ENCODE results near the gene ITGAE. TPM values are rescaled to one million over a fixed set of nuclear protein-coding genes. Genes with fewer than 3 reads are reported as not detected.
"Not testable (repeated sequence)": the region's sequence is repeated elsewhere in the genome, so short reads cannot be mapped to it uniquely, and the experiment has no call there.

The ITGAE gene
- total RNA-seq, 2 donors from 2014 or later = 9.1 to 12.9 TPM

GRCh38 chr17:3794557-3795389 lies 6.2 kb downstream of the ITGAE start:
- Histone ChIP-seq H3K27ac (no peak overlapping the region), H3K4me3 (no peak overlapping the region), H3K4me1 (no peaks in the 10 kb centered on the region), H3K36me3 (replicated peaks in 1 of 2; ENCODE audit: insufficient read depth in 1 of 2, low read depth in 2 of 2) (no peaks in the 10 kb centered on the region), H3K9me3 (no peaks in the 10 kb centered on the region), H3K27me3 (no peaks in the 10 kb centered on the region)
- TF ChIP-seq, protein P1, sequence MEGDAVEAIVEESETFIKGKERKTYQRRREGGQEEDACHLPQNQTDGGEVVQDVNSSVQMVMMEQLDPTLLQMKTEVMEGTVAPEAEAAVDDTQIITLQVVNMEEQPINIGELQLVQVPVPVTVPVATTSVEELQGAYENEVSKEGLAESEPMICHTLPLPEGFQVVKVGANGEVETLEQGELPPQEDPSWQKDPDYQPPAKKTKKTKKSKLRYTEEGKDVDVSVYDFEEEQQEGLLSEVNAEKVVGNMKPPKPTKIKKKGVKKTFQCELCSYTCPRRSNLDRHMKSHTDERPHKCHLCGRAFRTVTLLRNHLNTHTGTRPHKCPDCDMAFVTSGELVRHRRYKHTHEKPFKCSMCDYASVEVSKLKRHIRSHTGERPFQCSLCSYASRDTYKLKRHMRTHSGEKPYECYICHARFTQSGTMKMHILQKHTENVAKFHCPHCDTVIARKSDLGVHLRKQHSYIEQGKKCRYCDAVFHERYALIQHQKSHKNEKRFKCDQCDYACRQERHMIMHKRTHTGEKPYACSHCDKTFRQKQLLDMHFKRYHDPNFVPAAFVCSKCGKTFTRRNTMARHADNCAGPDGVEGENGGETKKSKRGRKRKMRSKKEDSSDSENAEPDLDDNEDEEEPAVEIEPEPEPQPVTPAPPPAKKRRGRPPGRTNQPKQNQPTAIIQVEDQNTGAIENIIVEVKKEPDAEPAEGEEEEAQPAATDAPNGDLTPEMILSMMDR (IDR thresholded peaks at IDR 0.05) = no peak
- no peak for TF ChIP-seq POLR2A (IDR thresholded peaks at IDR 0.05)
- ATAC-seq = no peak
- 50 to 56% methylated on average over 21 to 26 of the region's 26 CpGs for WGBS, 2 donors
- intact Hi-C loops (cut with DNase I) = no loop called here
- DNase-seq = no peak

DNA sequence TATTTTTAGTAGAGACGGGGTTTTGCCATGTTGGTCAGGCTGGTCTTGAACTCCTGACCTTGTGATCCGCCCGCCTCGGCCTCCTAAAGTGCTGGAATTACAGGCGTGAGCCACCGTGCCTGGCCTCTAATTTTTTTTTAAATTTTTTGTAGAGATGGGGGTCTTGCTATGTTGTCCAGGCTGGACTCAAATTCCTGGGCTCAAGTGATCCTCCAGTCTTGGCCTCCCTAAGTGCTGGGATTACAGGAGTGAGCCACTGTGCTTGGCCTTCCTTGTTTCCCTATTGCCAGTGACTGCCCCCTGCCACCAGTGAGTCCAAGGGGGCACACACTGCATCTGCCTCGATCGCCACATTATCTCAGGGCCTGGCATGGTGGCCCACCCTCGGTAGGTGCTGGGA lies 6.8 kb downstream of the ITGAE start:
- H3K36me3 ChIP-seq (replicated peaks in 1 of 2; ENCODE audit: insufficient read depth in 1 of 2, low read depth in 2 of 2); H3K27me3 ChIP-seq; H3K27ac ChIP-seq; ATAC-seq; intact Hi-C loops (cut with DNase I); H3K4me3 ChIP-seq; H3K4me1 ChIP-seq; DNase-seq; H3K9me3 ChIP-seq: not testable (repeated sequence)
- 84 to 94% methylated on average over 7 to 8 of the region's 9 CpGs for WGBS, 2 donors

GRCh38 chr17:3793258-3793657 lies 7.7 kb downstream of the ITGAE start:
- H3K36me3 ChIP-seq (replicated peaks in 1 of 2; ENCODE audit: insufficient read depth in 1 of 2, low read depth in 2 of 2); intact Hi-C loops (cut with DNase I); H3K4me1 ChIP-seq; H3K9me3 ChIP-seq; H3K27me3 ChIP-seq; H3K27ac ChIP-seq; H3K4me3 ChIP-seq; ATAC-seq; DNase-seq: not testable (repeated sequence)
- WGBS, 2 donors = 76 to 79% methylated on average over 6 to 7 of the region's 7 CpGs

GRCh38 chr17:3792481-3792880 lies 8.5 kb downstream of the ITGAE start:
- no peak for TF ChIP-seq POLR2A (IDR thresholded peaks at IDR 0.05)
- TF ChIP-seq, protein P1 (IDR thresholded peaks at IDR 0.05) = no peak
- H3K4me1 ChIP-seq = no peaks in the 10 kb centered on the region
- no peak overlapping the region for H3K4me3 ChIP-seq
- no peaks in the 10 kb centered on the region for H3K27me3 ChIP-seq
- DNase-seq (no peak), ATAC-seq (no peak)
- H3K9me3 ChIP-seq = no peaks in the 10 kb centered on the region
- H3K27ac ChIP-seq = no peak overlapping the region
- 55 to 57% methylated on average over 6 of the region's 6 CpGs for WGBS, 2 donors
- no peaks in the 10 kb centered on the region for H3K36me3 ChIP-seq (replicated peaks in 1 of 2; ENCODE audit: insufficient read depth in 1 of 2, low read depth in 2 of 2)
- intact Hi-C loops (cut with DNase I) = no loop called here

- intact Hi-C loops (cut with DNase I) = no loop called here
- Histone ChIP-seq H3K4me1 (no peaks in the 10 kb centered on the region), H3K27me3 (no peaks in the 10 kb centered on the region), H3K4me3 (no peak overlapping the region), H3K36me3 (replicated peaks in 1 of 2; ENCODE audit: insufficient read depth in 1 of 2, low read depth in 2 of 2) (no peaks in the 10 kb centered on the region), H3K27ac (no peak overlapping the region), H3K9me3 (no peaks in the 10 kb centered on the region)
- no peak for TF ChIP-seq POLR2A (IDR thresholded peaks at IDR 0.05)
- TF ChIP-seq, protein P1 (IDR thresholded peaks at IDR 0.05) = no peak
- DNase-seq = no peak
- 69 to 80% methylated on average over 2 of the region's 2 CpGs for WGBS, 2 donors
- no peak for ATAC-seq
Observed at GRCh38 chr17:3788200-3788599, 12.8 kb downstream of the ITGAE start.

DNA sequence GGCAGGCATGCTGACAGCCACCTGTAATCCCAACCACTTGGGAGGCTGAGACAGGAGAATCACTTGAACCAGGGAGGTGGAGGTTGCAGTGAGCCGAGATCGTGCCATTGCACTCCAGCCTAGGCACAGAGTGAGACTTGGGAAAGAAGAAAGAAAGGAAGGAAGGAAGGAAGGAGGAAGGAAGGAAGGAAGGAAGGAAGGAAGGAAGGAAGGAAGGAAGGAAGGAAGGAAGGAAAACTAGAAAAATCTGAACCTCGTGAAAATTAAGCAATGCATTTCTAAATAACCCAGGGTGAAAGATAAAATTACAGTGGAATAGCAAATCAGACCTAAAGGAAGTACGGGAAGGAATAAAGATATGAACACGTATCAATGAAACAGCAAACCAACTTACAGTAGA lies 15.7 kb downstream of the ITGAE start:
- H3K9me3 ChIP-seq; H3K4me3 ChIP-seq; H3K36me3 ChIP-seq (replicated peaks in 1 of 2; ENCODE audit: insufficient read depth in 1 of 2, low read depth in 2 of 2); H3K27me3 ChIP-seq; intact Hi-C loops (cut with DNase I); ATAC-seq; H3K27ac ChIP-seq; H3K4me1 ChIP-seq; DNase-seq: not testable (repeated sequence)
- 74 to 76% methylated on average over 5 of the region's 5 CpGs for WGBS, 2 donors
